IPS-11a (cell line): Measurements from ENCODE around the gene OLA1.

Experiments
- H3K4me3 ChIP-seq: one replicate; pipeline ENCODE4 v1.5.1; 2013; ENCODE audit warnings: low read depth, low read length, control low read depth

Gene OLA1

GRCh38 chr2:174070281-174070680, 178.1 kb downstream of the OLA1 start:
- no peak overlapping the region for H3K4me3 ChIP-seq

DNA sequence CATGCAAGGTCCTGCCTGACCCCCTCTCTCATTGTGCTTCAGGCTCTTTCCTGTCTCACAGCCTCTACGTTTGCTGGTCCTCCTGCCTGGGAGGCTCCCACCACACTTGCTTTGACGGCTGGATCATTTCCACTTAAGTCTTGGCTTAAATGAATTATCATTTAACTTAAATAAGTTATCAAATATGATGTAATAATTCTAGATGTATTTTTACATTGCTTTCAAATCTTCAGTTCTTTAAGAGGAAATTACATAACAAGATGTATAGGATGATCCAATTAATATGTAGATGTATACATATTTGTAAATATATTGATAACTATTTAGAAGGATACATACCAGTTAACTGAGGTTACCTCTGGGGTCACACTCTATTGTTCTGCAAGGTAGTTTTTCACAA, 180.5 kb downstream of the OLA1 start:
- no peak overlapping the region for H3K4me3 ChIP-seq

- H3K4me3 ChIP-seq, result no peak overlapping the region
Observed at GRCh38 chr2:174066871-174067270, 181.5 kb downstream of the OLA1 start.

DNA sequence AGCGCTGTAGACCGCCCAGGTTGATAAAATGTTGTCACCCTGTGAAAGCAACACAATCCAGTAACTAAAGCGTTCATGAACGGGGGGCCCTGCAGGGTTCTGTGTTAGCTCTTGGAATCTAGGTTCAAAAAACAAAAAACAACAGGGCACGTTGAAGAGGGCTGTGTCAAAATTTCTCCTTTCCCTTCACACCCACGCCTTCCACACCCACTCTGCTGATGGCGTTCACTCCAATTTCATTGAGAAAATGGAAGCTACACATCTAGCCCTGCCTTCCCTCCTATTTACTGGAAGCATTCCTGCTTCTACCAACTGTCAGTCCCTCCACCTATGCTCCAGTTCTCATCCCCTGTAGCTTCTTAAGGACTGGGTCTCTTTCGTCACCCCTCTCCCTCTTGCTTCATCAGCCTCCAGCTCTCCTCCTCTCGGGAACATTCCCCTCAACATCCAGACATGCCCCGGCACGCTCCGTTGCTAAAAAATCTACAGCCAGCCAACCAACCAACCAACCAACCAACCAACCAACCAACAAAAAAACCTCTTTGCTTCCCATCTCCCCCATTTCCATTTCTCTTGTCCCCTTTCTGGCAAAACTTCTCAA, 184.7 kb downstream of the OLA1 start:
- H3K4me3 ChIP-seq, result no peak overlapping the region

DNA sequence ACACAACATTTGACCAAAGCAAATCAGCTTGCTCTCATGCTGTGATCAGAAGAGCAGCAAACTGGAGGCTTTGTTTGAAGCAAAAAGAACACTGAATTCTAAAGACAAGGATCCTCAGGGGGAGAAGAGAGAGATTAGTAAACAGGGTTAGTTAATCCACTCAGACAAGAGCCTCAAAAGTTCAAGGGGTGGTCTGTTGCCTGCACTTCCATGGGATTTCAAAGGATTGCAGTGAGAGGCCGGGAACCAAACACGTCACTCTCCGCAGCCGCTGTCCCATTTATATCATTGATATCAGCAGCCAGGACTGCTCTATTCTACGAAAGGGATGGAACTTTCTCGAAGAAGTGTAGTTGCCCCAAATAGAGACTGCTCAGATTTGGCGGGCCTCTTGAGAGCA, 185.4 kb downstream of the OLA1 start:
- H3K4me3 ChIP-seq, result no peak overlapping the region

GRCh38 chr2:174059884-174060244, 188.5 kb downstream of the OLA1 start:
- no peak overlapping the region for H3K4me3 ChIP-seq

- H3K4me3 ChIP-seq, result no peak overlapping the region
Observed at GRCh38 chr2:174059178-174059883, 189.0 kb downstream of the OLA1 start.

GRCh38 chr2:174058456-174058855, 189.9 kb downstream of the OLA1 start:
- no peak overlapping the region for H3K4me3 ChIP-seq

- H3K4me3 ChIP-seq, result no peak overlapping the region
Observed at GRCh38 chr2:174058026-174058425, 190.3 kb downstream of the OLA1 start.

GRCh38 chr2:174054926-174055325, 193.4 kb downstream of the OLA1 start:
- no peak overlapping the region for H3K4me3 ChIP-seq

DNA sequence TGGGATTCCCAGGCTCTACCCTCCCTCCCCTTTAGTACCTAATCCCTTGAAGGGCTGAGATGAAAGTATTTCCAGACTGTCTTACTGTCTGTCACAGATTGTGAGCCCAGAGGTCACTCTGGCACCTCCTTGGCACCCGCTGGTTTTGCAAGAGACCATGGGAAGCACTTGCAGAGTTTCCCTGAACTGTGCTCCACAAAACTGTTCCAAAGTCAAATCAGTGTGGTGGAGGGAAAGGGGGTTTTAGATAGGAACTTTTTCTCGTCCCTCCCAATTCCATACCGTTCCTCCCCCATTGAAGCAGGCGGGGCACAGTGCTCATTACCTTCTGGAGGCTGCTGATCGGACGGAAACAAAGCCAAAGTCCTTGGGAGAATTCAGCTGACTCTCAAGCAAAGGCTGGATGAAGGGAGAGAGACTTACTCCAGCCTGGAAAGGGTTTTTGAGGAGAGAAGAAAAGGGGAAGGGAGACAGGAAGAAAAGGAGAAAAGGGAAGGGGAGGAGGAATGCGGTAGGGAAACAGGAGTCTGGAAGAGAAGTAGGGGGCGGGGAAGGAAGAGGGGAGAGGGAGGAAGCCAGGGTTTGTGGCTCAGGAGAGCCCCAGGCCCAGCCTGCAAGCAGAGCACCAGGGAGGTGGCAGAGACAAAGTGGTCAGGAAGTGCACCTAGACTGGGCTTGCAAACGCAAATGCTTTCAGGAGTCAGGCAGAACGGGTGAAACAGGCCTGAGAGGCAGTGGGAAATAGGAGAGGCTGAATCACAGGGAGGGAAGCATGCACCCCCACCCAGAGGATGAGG, 194.8 kb downstream of the OLA1 start:
- H3K4me3 ChIP-seq, result no peak overlapping the region

DNA sequence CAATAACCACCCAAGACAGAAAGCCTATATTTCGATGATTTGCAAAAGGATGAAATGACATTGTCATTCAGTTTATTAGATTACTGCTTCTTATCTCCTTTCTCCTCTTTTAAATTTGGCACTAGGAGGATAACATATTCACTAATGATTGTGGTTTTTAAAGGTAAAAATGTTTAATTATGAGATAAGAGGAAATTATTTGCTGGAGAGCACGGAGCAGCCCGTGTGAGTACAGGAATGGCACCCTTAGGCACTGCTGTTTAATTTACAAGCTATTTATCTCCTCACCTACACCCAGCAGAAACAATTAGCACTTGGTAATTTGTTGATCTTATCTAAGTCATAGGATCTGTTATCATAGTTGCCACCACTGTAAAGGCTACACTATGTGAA, 195.8 kb downstream of the OLA1 start:
- no peak overlapping the region for H3K4me3 ChIP-seq

DNA sequence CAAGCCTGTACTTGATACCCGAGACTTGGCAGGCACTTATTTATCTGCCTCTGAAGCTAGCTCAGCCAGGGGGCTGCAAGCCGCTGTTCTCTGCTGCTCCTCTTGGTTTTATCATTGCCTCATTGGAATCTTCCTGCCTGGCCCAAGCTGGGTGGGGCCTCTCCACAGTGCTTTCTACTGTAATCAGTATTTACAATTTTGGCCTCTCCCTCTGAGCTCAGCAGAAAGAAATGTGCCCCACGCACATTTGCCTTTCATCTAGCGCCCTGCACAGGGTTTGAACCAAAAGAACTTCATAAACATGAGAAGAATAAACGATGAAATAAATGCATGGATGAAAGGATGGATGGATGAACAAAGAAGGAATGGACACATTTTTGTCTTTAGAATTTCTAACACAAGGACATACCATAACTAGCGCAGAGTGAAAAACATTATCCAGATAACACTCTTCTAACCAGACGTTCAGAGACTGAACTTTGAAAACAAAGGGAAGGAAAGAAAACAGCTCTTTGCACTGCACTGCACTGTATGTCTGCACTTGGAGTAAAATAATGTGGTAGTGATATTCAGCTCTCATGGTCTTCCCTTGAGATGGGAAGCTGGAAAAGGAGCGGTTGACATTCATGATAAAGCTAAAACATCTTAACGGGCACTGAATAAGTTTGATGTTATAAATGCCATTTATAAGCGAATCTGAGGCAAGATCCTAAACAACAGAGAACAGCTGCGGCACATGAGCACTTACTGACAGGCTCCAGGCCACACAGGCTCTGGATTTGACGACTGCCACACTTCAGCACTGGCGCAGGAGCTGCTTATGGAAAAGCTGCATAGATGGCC, 196.4 kb downstream of the OLA1 start:
- H3K4me3 ChIP-seq, result no peak overlapping the region

GRCh38 chr2:174051068-174051467, 197.3 kb downstream of the OLA1 start:
- no peak overlapping the region for H3K4me3 ChIP-seq

- no peak overlapping the region for H3K4me3 ChIP-seq
Observed at GRCh38 chr2:174049895-174050294, 198.4 kb downstream of the OLA1 start.

DNA sequence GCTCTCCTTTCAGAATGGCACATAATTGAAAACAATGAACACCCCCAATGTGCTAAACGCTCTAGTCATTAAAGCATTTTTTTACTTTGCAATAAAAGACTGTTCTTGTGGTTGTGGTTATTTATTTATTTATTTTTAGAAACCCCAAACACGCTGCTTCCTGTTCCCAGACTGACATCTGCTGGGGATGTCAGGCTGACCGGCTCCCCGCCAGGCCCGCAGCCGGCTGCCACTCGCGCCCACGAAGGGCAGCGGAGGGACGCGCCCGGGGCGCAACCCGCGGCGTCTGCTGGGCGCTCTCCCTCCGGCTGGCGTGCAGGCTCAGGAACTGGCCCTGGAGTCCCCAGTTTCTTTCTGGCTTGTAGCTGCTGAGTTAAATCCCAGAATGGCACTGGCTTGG, 200.1 kb downstream of the OLA1 start:
- no peak overlapping the region for H3K4me3 ChIP-seq

DNA sequence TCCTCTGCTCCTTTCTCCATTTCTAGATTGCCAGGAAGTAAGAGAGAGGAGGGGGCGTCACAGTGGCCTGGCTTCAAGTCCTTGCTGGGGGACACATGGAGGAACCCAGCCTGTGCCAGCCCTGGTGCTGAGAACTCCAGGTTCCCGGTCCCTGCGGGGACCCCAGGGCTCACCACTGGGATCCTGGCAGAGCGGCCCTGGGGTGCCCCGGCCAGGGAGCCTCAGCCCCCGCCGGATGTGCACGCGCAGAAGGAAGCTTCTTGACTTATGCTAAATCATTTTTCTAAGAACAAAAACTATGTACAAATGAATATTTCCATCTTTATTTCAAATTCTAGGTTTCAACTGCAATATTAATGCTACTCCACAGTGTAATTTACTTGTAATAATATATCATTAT, 200.6 kb downstream of the OLA1 start:
- no peak overlapping the region for H3K4me3 ChIP-seq

DNA sequence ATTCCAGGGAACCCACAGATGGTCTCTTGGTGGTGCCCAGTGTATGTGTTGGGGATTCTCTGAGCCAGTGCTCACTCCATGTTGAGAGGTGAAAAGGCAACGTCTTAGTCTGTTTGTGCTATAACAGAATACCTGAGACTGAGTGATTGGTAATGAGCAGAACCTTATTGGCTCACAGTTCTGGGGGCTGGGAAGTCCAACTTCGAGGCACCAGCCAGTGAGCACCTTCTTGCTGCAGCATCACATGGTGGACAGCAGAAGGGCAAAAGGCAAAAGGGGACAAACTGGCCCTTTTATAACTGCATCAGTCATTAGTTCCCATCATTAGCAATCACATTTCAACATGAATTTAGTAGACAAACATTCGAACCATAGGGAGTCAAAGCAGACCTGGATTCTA, 202.2 kb downstream of the OLA1 start:
- no peak overlapping the region for H3K4me3 ChIP-seq

DNA sequence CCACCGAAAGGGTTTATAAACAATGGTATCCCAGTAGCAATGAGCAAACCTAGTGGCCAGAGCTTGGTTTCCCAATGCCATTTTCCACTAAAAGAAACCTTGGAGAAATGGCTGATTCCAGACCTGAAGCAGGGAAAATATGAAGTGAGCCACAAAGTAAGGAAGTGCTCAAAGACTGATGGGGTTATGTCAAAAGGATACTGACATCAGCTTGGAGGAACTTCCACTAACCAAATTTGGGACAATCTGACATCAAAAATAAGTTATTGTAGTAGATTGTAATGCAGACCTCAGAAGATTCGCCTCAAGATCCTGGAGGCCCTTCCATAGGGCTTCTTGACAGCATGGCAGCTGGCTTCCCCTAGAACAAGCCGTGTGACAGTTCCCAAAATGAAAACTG, 203.8 kb downstream of the OLA1 start:
- no peak overlapping the region for H3K4me3 ChIP-seq

- H3K4me3 ChIP-seq, result no peak overlapping the region
Observed at GRCh38 chr2:174040417-174040701, 208.0 kb downstream of the OLA1 start.

GRCh38 chr2:174039551-174040416, 208.5 kb downstream of the OLA1 start:
- no peak overlapping the region for H3K4me3 ChIP-seq
